Astrocyte (in vitro differentiated cells and primary cell): Measurements from ENCODE around the gene PTPRE.

Source experiments
- CTCF ChIP-seq: IDR thresholded peaks from 2 replicates; pipeline ENCODE4 v1.5.1; 2011; ENCODE audit warnings: low read depth, mild to moderate bottlenecking, inconsistent platforms, low read length, moderate library complexity; ENCODE audit not compliant: insufficient read depth
- EZH2 ChIP-seq: IDR thresholded peaks from 2 replicates; pipeline ENCODE4 v1.6.1; 2012; ENCODE audit warnings: mild to moderate bottlenecking, low read length, inconsistent platforms; ENCODE audit not compliant: insufficient read depth

GRCh38 chr10:127897177-127897576, 9.7 kb upstream of the PTPRE start:
- TF ChIP-seq CTCF (no peak), EZH2 (no peak)
